Tibial artery (tissue), 4 donors: Measurements from ENCODE around the gene SPSB4.

Experiments used
- DNase-seq, 2 donors: peaks; one replicate each; pipeline ENCODE4 v3.0.0-alpha.2; 2019
- H3K27ac ChIP-seq, 2 donors: fragments of 200-600 bp; sonication (generic) in 1 of 2; 1 replicate in 1 of 2; 2 replicates in 1 of 2; pipeline ENCODE4 v1.5.1; 2018 to 2019; ENCODE audit warnings: mild to moderate bottlenecking in 1 of 2
- H3K27me3 ChIP-seq, 2 donors: fragments of 200-600 bp; sonication (generic) in 1 of 2; one replicate each; pipeline versions ENCODE4 v1.5.1 to v1.6.0; 2016 to 2019
- H3K36me3 ChIP-seq, 3 donors: fragments of 200-600 bp; sonication (generic) in 2 of 3; one replicate each; pipeline ENCODE4 v1.5.1; 2016 to 2019; ENCODE audit warnings: mild to moderate bottlenecking in 2 of 3
- H3K4me1 ChIP-seq, 4 donors: fragments of 200-600 bp; sonication (generic) in 2 of 4; 1 replicate in 3 of 4; 2 replicates in 1 of 4; pipeline ENCODE4 v1.5.1; 2016 to 2019
- H3K4me3 ChIP-seq, 2 donors: fragments of 200-600 bp; sonication (generic) in 1 of 2; 1 replicate in 1 of 2; 2 replicates in 1 of 2; pipeline ENCODE4 v1.5.1; 2018 to 2019; ENCODE audit warnings: mild to moderate bottlenecking in 2 of 2
- H3K9me3 ChIP-seq, 3 donors: fragments of 200-600 bp; sonication (generic) in 1 of 3; one replicate each; pipeline ENCODE4 v1.5.1; 2016 to 2019
- intact Hi-C: fragments of 100-400 bp; cut with DNase I; formaldehyde crosslinking; loops from one replicate; pipeline ENCODE4 v1.15.0; 2023; ENCODE audit warnings: low total_unique reads
- TF ChIP-seq, protein P1 (sequence below), 2 experiments: fragments of 200-600 bp in 1 of 2; fragments of 450-650 bp in 1 of 2; IDR thresholded peaks; one replicate each; pipeline ENCODE4 v1.5.1; 2017 to 2019; ENCODE audit warnings: antibody characterized with exemption in 2 of 2, mild to moderate bottlenecking in 1 of 2, moderate library complexity in 1 of 2

The SPSB4 gene

DNA sequence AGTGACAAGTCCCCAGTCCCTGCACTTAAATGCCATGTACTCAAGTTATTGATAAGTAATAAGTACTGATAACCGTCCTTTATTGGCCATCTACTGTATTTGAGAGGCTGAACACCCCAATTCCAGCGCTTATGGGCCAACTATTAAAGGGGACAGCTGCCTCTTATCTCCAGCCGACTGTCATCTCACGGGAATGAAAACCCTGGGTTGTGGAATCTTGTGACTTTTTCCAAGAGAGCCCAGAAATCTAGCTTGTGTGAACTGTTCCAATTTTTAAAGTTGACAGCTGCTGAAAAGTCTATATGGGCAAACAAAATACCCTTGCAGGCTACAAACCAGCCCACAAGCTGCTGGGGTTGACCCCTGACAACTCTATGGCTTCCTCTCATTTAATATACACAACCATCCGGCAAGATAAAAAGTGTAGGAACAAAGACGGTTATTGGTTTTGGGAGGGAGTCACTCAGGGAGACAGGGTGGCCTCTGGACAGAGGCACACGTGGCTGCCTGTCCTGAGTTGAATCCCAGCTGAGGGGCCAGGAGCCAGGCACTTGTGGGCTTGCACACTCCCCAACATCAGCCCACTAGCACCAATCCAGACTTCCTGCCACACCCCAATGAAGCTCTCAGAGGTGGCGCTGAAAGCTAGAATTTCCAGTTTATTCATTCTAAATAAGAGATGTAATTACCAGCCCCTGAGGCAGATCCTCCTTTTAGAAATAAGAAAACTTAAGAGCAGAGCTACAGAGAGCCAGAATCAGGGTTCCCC, 16.2 kb downstream of the SPSB4 start:
- H3K27ac ChIP-seq, result no peak overlapping the region
- no peaks in the 10 kb centered on the region for H3K36me3 ChIP-seq
- TF ChIP-seq, protein P1, sequence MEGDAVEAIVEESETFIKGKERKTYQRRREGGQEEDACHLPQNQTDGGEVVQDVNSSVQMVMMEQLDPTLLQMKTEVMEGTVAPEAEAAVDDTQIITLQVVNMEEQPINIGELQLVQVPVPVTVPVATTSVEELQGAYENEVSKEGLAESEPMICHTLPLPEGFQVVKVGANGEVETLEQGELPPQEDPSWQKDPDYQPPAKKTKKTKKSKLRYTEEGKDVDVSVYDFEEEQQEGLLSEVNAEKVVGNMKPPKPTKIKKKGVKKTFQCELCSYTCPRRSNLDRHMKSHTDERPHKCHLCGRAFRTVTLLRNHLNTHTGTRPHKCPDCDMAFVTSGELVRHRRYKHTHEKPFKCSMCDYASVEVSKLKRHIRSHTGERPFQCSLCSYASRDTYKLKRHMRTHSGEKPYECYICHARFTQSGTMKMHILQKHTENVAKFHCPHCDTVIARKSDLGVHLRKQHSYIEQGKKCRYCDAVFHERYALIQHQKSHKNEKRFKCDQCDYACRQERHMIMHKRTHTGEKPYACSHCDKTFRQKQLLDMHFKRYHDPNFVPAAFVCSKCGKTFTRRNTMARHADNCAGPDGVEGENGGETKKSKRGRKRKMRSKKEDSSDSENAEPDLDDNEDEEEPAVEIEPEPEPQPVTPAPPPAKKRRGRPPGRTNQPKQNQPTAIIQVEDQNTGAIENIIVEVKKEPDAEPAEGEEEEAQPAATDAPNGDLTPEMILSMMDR (IDR thresholded peaks at IDR 0.05), result no peak
- no peak for DNase-seq
- H3K4me1 ChIP-seq, result no peaks in the 10 kb centered on the region
- no peak overlapping the region for H3K4me3 ChIP-seq
- H3K9me3 ChIP-seq, result no peaks in the 10 kb centered on the region
- intact Hi-C loops, result no loop called here
- no peaks in the 10 kb centered on the region for H3K27me3 ChIP-seq

DNA sequence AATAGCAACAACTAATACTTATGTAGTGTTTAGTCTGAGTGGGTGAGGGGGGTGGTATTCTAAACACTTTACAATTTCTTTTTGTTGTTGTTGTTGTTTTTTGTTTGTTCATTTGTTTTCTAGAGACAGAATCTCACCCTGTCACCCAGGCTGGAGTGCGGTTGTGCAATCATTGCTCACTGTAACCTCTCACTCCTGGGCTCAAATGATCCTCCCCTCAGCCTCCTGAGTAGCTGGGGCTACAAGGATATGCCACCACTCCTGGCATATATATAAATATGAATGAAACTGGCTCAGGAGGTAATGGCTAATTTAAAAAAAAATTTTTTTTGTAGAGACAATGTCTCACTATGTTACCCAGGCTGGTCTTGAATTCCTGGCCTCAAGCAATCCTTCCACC, 19.1 kb downstream of the SPSB4 start:
- TF ChIP-seq, protein P1 (IDR thresholded peaks at IDR 0.05), result no peak
- H3K9me3 ChIP-seq, result no peaks in the 10 kb centered on the region

DNA sequence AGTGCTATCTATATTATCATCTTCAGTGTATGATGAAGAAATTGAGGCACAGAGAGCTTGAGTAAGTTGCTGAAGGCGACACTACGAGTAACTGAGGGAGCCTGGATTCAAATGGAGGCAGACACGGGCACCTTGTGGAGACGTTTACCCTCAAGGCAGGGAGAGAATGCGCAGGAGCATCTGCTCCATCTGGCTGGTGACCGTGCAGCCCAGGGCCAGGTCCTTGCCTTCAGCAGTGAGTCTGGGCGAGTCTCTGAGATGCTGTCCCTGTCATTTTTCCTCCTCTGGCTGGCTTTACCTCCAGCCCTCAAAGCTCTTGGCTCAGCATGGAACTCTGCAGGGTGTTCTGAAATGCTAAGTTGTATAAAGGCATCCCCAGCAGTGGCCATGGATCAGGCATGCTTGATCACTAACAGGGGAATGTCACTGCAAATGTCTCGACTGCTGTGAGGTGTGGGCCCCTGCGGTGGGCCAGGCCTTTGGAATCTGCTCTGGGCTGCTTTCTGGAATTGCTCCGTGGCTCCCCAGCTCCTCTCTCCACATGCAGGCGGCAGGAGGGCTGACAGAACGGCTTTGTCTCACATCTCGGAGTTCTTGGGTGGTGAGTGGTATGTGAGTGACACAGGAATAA, 19.7 kb downstream of the SPSB4 start:
- Histone ChIP-seq H3K9me3 (no peaks in the 10 kb centered on the region), H3K4me1 (no peaks in the 10 kb centered on the region), H3K27ac (no peak overlapping the region), H3K4me3 (no peak overlapping the region), H3K27me3 (no peaks in the 10 kb centered on the region), H3K36me3 (no peaks in the 10 kb centered on the region)
- peak in 1 of 2 donors; percentile 48 for DNase-seq
- intact Hi-C loops, result no loop called here
- TF ChIP-seq, protein P1 (IDR thresholded peaks at IDR 0.05), result no peak

More for the DNA sequence above, 19.1 kb downstream of the SPSB4 start:
- Histone ChIP-seq H3K4me3 (no peak overlapping the region), H3K4me1 (no peaks in the 10 kb centered on the region), H3K27me3 (no peaks in the 10 kb centered on the region), H3K36me3 (no peaks in the 10 kb centered on the region), H3K27ac (no peak overlapping the region)
- no peak for DNase-seq
- intact Hi-C loops, result no loop called here

DNA sequence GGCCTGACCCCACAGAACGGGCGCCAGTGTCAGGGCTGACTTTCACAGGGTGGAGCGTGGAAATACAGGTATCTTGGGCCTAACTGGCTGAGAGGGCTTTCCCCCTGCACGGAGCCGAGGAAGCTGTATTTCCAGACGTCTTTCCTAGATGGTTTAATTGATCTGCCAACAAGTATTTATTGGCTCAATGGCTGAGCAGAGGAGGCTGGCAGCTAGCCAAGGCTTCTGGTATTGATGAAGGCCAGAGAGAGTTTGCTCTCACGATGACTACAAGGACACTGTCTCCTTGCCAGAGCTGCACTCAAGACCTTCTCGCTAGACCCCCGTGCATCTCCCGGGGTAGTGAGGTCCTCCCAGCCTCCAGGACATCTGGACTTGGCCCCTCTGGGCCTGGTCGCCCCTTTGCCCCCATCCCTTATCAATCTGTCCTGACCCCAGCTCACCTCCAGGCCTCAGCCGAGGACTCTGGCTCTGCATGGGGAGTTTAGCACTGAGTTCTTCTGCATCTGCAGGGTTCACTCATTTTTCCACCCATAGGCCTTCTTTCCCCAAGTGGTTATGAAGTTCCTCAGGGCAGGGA, 20.6 kb downstream of the SPSB4 start:
- no peak for DNase-seq
- H3K36me3 ChIP-seq, result no peaks in the 10 kb centered on the region
- no peak overlapping the region for H3K27ac ChIP-seq
- H3K27me3 ChIP-seq, result no peaks in the 10 kb centered on the region
- no peaks in the 10 kb centered on the region for H3K9me3 ChIP-seq
- TF ChIP-seq, protein P1 (IDR thresholded peaks at IDR 0.05), result no peak
- intact Hi-C loops, result no loop called here
- H3K4me1 ChIP-seq, result peaks cover 0 to 8% (median 6%) of the 10 kb centered on the region in 4 donors
- no peak overlapping the region for H3K4me3 ChIP-seq

DNA sequence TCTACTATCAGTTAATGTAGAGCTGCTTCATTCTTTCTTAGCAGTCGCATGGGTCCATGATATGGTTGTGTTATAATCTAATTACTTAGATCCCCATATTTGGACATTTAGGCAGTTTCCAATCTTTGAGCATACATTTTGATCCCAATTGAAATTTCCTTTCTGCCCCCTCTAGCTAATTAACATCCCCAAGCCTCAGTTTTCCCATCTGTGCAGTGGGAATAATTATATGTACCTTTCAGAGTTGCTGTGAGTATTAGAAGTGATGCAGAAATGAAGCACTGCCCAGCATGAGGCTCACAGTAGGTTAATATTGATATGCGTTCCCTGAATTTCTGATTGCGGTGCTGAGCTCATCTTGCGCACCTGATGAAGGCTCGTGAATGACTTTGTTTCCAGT, 21.8 kb downstream of the SPSB4 start:
- Histone ChIP-seq H3K4me1 (peaks cover 0 to 20% (median 16%) of the 10 kb centered on the region in 4 donors), H3K36me3 (no peaks in the 10 kb centered on the region), H3K27me3 (no peaks in the 10 kb centered on the region), H3K9me3 (no peaks in the 10 kb centered on the region), H3K27ac (no peak overlapping the region), H3K4me3 (no peak overlapping the region)
- TF ChIP-seq, protein P1 (IDR thresholded peaks at IDR 0.05), result no peak
- intact Hi-C loops, result no loop called here
- no peak for DNase-seq
